Prostate gland (tissue), 2 donors: ENCODE results near the gene NANP.

Experiments
- POLR2A ChIP-seq: fragments of 450-650 bp; IDR thresholded peaks from one replicate; pipeline ENCODE4 v1.6.1; 2016; ENCODE audit warnings: antibody characterized with exemption, mild to moderate bottlenecking
- POLR2AphosphoS5 ChIP-seq: sonication (generic); formaldehyde crosslinking; IDR thresholded peaks from one replicate; pipeline ENCODE4 v1.6.1; 2017; ENCODE audit warnings: antibody characterized with exemption
- TF ChIP-seq, protein P1 (sequence below), 4 experiments: fragments of 200-600 bp in 2 of 4; fragments of 450-650 bp in 2 of 4; sonication (generic) in 2 of 4; IDR thresholded peaks; 1 replicate in 3 of 4; 2 replicates in 1 of 4; pipeline ENCODE4 v1.5.1; 2016 to 2019; ENCODE audit warnings: antibody characterized with exemption in 4 of 4, mild to moderate bottlenecking in 2 of 4, moderate library complexity in 2 of 4

DNA sequence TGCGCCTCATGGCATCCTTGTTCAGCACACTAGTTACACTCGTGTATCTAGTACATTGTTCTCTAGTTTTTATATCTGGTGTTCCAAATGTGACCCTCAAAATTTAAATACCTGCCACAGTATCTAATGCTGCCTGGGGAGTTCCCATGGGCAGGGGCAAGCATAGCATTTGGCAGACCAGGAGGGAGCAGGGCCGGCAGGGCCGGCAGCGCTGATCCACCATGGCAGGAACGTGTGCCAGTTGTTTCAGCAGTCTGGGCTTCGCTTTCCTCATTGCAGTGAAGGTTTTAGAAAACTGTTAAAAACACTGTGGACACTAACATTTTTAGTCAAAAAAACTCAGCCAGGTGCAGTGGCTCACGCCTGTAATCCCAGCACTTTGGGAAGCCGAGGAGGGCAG is 19.2 kb downstream of the NANP start:
- TF ChIP-seq, protein P1, sequence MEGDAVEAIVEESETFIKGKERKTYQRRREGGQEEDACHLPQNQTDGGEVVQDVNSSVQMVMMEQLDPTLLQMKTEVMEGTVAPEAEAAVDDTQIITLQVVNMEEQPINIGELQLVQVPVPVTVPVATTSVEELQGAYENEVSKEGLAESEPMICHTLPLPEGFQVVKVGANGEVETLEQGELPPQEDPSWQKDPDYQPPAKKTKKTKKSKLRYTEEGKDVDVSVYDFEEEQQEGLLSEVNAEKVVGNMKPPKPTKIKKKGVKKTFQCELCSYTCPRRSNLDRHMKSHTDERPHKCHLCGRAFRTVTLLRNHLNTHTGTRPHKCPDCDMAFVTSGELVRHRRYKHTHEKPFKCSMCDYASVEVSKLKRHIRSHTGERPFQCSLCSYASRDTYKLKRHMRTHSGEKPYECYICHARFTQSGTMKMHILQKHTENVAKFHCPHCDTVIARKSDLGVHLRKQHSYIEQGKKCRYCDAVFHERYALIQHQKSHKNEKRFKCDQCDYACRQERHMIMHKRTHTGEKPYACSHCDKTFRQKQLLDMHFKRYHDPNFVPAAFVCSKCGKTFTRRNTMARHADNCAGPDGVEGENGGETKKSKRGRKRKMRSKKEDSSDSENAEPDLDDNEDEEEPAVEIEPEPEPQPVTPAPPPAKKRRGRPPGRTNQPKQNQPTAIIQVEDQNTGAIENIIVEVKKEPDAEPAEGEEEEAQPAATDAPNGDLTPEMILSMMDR (IDR thresholded peaks at IDR 0.05) = no peak
- TF ChIP-seq POLR2A = no peak
- TF ChIP-seq POLR2AphosphoS5 = no peak
